ENCODE results near the gene RAPGEF1.

Gene RAPGEF1

GRCh38 chr9:131621551-131622358 lies 118.1 kb downstream of the RAPGEF1 start:
- DNase-seq, result no peak

GRCh38 chr9:131620764-131621520 lies 118.9 kb downstream of the RAPGEF1 start:
- no peak for DNase-seq

- no peak for DNase-seq
Measured at GRCh38 chr9:131619680-131620079, 120.2 kb downstream of the RAPGEF1 start.

- DNase-seq, result no peak
Measured at GRCh38 chr9:131618785-131619184, 121.1 kb downstream of the RAPGEF1 start.

- no peak for DNase-seq
Measured at GRCh38 chr9:131618071-131618479, 121.8 kb downstream of the RAPGEF1 start.

GRCh38 chr9:131617611-131618010 lies 122.3 kb downstream of the RAPGEF1 start:
- DNase-seq, result no peak

- DNase-seq, result no peak
Measured at GRCh38 chr9:131616983-131617604, 122.8 kb downstream of the RAPGEF1 start.

GRCh38 chr9:131614340-131614915 lies 125.4 kb downstream of the RAPGEF1 start:
- DNase-seq, result no peak

GRCh38 chr9:131613921-131614320 lies 126.0 kb downstream of the RAPGEF1 start:
- DNase-seq, result no peak

GRCh38 chr9:131612851-131613250 lies 127.0 kb downstream of the RAPGEF1 start:
- DNase-seq, result no peak

- no peak for DNase-seq
Measured at GRCh38 chr9:131611586-131612315, 128.1 kb downstream of the RAPGEF1 start.

GRCh38 chr9:131610231-131610761 lies 129.6 kb downstream of the RAPGEF1 start:
- no peak for DNase-seq

GRCh38 chr9:131609099-131609830 lies 130.6 kb downstream of the RAPGEF1 start:
- no peak for DNase-seq

- DNase-seq, result no peak
Measured at GRCh38 chr9:131608493-131609037, 131.3 kb downstream of the RAPGEF1 start.

- DNase-seq, result no peak
Measured at GRCh38 chr9:131607591-131607990, 132.3 kb downstream of the RAPGEF1 start.

GRCh38 chr9:131606896-131607567 lies 132.8 kb downstream of the RAPGEF1 start:
- DNase-seq, result no peak

GRCh38 chr9:131605770-131606590 lies 133.9 kb downstream of the RAPGEF1 start:
- no peak for DNase-seq

- DNase-seq, result no peak
Measured at GRCh38 chr9:131603711-131604439, 136.0 kb downstream of the RAPGEF1 start.

- no peak for DNase-seq
Measured at GRCh38 chr9:131603199-131603598, 136.7 kb downstream of the RAPGEF1 start.
